Measurements from ENCODE around the gene NEO1.

Gene NEO1

DNA sequence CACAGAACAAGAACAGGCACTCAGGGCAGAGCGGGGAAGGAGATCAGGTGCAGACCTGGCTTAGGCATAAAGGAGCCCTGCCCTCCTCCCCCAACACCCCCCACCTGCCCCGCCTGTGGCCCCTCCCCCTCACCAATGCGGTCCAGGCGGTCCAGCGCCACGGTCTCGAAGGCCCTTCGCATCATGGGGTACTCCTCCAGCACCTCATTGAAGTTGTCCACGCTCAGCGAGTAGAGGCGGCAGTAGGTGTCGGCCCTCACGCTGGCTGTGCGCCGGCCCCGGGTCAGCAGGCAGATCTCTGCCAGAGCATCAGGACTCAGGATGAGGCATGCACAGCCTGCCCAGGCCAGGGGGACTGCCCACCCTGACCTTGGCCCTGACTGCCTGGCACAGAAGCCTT lies 271.7 kb downstream of the NEO1 start:
- DNase-seq (no peak), ATAC-seq (replicated peaks) (no peak)
- no peak overlapping the region for H3K27ac Mint-ChIP-seq
- H3K4me1 Mint-ChIP-seq = peaks cover 20 to 37% of the 10 kb centered on the region in 2 donors
- H3K27me3 Mint-ChIP-seq = peaks cover 19% of the 10 kb centered on the region in 2 donors
- H3K36me3 Mint-ChIP-seq = no peaks in the 10 kb centered on the region
- no peak overlapping the region for H3K4me3 Mint-ChIP-seq
- peaks cover 0 to 1% of the 10 kb centered on the region in 2 donors for H3K9me3 Mint-ChIP-seq

DNA sequence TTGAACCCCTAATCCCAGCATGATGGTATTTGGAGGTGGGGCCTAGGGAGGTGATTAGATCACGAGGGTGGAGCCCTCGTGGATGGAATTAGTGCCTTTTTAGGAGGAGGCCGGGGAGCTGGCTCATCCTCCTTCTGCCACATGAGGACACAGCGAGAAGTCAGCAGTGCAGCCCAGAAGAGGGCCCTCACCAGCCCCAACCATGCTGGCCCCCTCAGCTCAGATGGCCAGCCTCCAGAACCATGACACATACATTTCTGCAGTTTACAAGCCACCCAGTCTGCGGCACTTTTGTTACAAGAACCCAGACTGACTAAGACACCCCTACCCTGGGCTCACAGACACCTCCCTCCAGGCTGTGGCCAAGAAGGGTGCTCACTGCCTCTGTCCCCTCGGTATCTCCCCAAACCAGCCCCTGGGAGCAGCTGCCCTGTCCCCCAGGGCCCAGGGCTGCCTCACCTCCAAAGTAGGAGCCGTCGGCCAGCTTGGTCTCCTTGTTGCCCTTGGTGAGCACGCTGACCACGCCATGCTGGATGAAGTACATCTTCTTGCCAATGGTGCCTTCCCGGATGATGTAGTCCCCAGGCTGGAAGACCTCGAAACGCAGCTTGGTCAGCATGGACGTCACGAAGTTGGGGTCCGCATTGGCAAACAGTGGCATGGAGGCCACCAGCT lies 272.4 kb downstream of the NEO1 start:
- ATAC-seq (replicated peaks) (no peak), DNase-seq (no peak)
- H3K27ac Mint-ChIP-seq = no peak overlapping the region
- H3K9me3 Mint-ChIP-seq = peaks cover 0 to 1% of the 10 kb centered on the region in 2 donors
- no peak overlapping the region for H3K4me3 Mint-ChIP-seq
- no peaks in the 10 kb centered on the region for H3K36me3 Mint-ChIP-seq
- H3K27me3 Mint-ChIP-seq = peaks cover 19% of the 10 kb centered on the region in 2 donors
- peaks cover 15 to 30% of the 10 kb centered on the region in 2 donors for H3K4me1 Mint-ChIP-seq

DNA sequence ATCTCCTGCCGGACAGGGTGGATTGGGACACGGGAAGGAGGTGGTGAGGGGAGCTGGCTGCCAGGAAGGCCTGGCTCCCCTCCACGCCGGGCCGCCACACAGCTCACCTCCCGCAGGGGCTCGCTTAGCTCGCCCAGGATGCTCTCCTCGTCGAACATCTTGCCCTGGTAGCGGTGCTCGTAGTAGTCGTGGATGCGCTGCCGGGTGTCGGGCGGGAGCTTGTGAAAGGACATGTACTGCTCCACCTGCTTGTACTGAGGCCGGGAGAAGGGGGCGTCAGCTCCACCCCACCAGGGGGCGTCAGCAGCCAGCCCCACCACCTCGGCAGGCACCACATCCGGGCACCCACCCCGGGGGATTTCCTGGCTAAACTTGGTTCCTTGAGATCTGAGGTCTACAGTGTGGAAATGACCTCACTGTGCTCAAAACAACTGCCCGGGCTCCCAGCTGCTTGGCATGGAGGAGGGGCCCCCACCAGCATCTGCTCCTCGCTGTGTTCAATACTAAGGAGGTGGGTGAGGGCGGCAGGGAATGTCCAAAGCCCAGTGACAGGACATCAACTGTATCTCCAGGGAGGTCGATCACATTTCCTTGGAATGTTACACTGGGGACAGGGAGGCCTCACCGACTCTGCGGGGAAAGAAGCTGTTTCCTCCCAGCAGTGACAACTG lies 273.1 kb downstream of the NEO1 start:
- H3K9me3 Mint-ChIP-seq = peaks cover 0 to 1% of the 10 kb centered on the region in 2 donors
- no peaks in the 10 kb centered on the region for H3K36me3 Mint-ChIP-seq
- no peak overlapping the region for H3K4me3 Mint-ChIP-seq
- ATAC-seq (replicated peaks) (peak; percentile 60 to 61), DNase-seq (peak; percentile 15)
- peaks cover 10 to 23% of the 10 kb centered on the region in 2 donors for H3K4me1 Mint-ChIP-seq
- H3K27me3 Mint-ChIP-seq = peaks cover 19% of the 10 kb centered on the region in 2 donors
- peak overlapping the region; percentile 68 for H3K27ac Mint-ChIP-seq

GRCh38 chr15:73326157-73326556 lies 273.9 kb downstream of the NEO1 start:
- ATAC-seq (replicated peaks) (no peak), DNase-seq (no peak)
- H3K27me3 Mint-ChIP-seq = peaks cover 19% of the 10 kb centered on the region in 2 donors
- no peak overlapping the region for H3K27ac Mint-ChIP-seq
- no peaks in the 10 kb centered on the region for H3K36me3 Mint-ChIP-seq
- H3K4me1 Mint-ChIP-seq = peaks cover 10 to 21% of the 10 kb centered on the region in 2 donors
- peaks cover 0 to 1% of the 10 kb centered on the region in 2 donors for H3K9me3 Mint-ChIP-seq
- no peak overlapping the region for H3K4me3 Mint-ChIP-seq

DNA sequence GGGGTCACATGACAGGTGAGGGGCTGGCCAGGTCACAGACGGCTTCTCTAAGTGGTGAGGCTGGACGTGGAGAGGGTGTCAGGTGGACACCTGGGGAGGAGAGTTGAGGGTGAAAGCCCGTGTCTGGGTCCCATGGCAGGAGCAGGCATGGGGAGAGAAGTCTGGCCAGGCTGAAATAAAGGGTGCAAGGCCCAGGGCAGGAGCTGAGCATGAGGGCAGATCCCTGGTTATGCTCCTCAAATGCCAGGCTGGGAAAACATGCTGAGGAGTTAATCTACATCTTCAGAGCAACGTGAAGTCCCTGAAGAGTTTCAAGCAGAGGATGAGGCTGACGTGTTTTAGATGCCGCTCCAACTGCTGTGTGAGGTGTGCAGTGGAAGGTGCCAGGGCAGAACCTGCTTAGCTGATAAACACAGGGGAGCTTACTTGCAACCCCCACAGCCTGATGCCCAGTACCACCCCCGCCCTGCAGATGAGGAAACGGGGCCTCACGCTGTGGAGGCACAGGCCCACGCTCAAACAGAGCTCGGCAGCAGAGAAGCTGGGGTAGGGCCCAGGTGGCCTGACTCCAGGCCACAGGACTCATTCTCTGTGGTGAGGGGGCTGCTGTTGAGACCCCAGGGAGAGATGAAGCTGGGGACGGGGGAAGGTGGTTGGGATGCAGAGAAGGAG lies 276.0 kb downstream of the NEO1 start:
- H3K36me3 Mint-ChIP-seq = no peaks in the 10 kb centered on the region
- H3K27ac Mint-ChIP-seq = no peak overlapping the region
- no peak overlapping the region for H3K4me3 Mint-ChIP-seq
- ATAC-seq (replicated peaks) (no peak), DNase-seq (no peak)
- H3K9me3 Mint-ChIP-seq = peaks cover 0 to 1% of the 10 kb centered on the region in 2 donors
- H3K27me3 Mint-ChIP-seq = peaks cover 13 to 19% of the 10 kb centered on the region in 2 donors
- peaks cover 10 to 21% of the 10 kb centered on the region in 2 donors for H3K4me1 Mint-ChIP-seq

DNA sequence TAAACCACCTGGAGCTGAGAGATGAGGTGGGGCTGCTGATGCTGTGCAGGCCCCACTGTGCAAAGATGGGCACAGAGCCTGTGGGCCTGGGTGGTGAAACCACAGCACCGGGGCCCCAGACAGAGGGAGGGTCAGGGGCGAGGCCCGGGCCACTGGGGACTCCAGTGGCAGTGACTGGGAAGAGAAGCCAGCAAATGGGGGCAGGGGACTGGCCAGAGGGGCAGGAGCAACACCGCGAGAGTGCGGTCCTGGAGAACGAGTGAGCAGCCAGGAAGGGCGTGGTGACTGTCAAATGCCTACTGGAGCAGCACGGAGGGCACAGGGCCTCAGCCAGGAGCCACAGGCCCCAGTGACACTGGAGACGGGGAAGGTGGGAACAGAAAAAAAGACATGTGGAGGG lies 276.7 kb downstream of the NEO1 start:
- Mint-ChIP-seq H3K9me3 (no peaks in the 10 kb centered on the region), H3K27me3 (peaks cover 9 to 19% of the 10 kb centered on the region in 2 donors), H3K4me1 (peaks cover 10 to 21% of the 10 kb centered on the region in 2 donors), H3K4me3 (no peak overlapping the region), H3K36me3 (no peaks in the 10 kb centered on the region), H3K27ac (no peak overlapping the region)
- ATAC-seq (replicated peaks) (no peak), DNase-seq (no peak)

- Mint-ChIP-seq H3K36me3 (no peaks in the 10 kb centered on the region), H3K4me3 (no peak overlapping the region), H3K9me3 (no peaks in the 10 kb centered on the region), H3K27ac (no peak overlapping the region), H3K27me3 (peaks cover 9 to 19% of the 10 kb centered on the region in 2 donors), H3K4me1 (peaks cover 10 to 21% of the 10 kb centered on the region in 2 donors)
- DNase-seq = no peak
- no peak for ATAC-seq (replicated peaks)
These were observed 277.4 kb downstream of the NEO1 start for GRCh38 chr15:73329501-73330200.

DNA sequence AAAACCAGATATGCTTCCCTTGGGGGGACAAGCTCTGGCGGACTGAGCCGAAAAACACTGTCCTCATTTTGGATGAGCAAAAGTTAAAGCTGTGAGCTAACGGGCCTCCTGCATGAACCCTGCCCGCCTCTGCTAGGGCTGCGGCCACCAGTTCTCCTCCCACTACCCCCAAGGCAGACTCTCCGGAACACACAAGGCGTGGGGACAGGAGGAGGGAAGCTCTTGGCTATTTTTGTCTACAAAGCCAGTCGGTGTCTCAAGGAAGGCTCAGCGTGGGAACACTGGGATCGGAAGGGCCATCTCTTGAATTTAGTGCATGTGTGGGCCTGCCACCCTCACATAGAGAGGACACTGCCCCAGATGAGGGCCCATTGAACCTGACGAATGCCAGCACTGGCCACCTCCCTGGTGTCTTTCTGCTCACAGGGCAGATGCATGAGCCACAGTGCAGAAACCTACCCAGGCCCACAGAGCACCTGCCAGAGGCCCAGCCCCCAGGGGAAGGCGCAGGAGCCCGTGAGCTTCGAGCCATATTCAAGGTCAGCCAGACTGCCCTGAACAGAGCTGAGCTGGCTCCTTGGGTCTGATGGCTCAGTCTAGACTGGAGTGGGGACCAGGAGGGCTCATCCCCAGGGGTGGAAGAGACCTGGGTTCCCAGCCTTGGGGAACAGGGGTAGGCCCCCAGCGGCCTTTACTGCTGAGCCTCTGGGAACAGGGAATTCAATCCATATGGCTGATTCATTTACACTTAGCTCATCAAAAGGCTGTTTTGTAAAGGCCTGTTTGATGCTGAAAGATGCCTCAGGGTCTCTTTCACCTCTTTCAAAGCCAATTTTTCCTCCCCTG lies 278.2 kb downstream of the NEO1 start:
- H3K36me3 Mint-ChIP-seq = no peaks in the 10 kb centered on the region
- no peak overlapping the region for H3K27ac Mint-ChIP-seq
- ATAC-seq (replicated peaks) = no peak
- peaks cover 6 to 18% of the 10 kb centered on the region in 2 donors for H3K27me3 Mint-ChIP-seq
- H3K4me1 Mint-ChIP-seq = peaks cover 8 to 15% of the 10 kb centered on the region in 2 donors
- H3K4me3 Mint-ChIP-seq = no peak overlapping the region
- H3K9me3 Mint-ChIP-seq = no peaks in the 10 kb centered on the region
- no peak for DNase-seq

DNA sequence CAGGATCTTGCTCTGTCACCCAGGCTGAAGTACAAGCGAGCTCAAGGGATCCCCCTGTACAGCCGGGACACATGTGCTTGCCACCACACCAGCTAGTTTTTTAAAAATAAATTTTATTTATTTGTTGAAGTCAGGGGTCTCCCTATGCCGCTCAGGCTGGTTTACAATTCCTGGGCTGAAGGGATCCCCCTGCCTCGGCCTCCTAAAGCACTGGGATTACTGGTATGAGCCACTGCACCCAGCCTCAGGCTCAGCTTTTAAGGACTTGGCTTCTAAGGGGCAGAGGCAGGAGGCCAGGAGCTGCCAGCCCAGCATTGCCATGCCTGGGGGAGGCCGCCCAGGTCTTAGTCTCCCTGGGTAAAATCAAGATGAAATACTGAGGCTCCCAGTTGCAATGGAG lies 279.2 kb downstream of the NEO1 start:
- no peaks in the 10 kb centered on the region for H3K36me3 Mint-ChIP-seq
- H3K27ac Mint-ChIP-seq = no peak overlapping the region
- ATAC-seq (replicated peaks) (no peak), DNase-seq (no peak)
- H3K9me3 Mint-ChIP-seq = no peaks in the 10 kb centered on the region
- H3K4me3 Mint-ChIP-seq = no peak overlapping the region
- peaks cover 2 to 5% of the 10 kb centered on the region in 2 donors for H3K4me1 Mint-ChIP-seq
- H3K27me3 Mint-ChIP-seq = peaks cover 0 to 10% of the 10 kb centered on the region in 2 donors

DNA sequence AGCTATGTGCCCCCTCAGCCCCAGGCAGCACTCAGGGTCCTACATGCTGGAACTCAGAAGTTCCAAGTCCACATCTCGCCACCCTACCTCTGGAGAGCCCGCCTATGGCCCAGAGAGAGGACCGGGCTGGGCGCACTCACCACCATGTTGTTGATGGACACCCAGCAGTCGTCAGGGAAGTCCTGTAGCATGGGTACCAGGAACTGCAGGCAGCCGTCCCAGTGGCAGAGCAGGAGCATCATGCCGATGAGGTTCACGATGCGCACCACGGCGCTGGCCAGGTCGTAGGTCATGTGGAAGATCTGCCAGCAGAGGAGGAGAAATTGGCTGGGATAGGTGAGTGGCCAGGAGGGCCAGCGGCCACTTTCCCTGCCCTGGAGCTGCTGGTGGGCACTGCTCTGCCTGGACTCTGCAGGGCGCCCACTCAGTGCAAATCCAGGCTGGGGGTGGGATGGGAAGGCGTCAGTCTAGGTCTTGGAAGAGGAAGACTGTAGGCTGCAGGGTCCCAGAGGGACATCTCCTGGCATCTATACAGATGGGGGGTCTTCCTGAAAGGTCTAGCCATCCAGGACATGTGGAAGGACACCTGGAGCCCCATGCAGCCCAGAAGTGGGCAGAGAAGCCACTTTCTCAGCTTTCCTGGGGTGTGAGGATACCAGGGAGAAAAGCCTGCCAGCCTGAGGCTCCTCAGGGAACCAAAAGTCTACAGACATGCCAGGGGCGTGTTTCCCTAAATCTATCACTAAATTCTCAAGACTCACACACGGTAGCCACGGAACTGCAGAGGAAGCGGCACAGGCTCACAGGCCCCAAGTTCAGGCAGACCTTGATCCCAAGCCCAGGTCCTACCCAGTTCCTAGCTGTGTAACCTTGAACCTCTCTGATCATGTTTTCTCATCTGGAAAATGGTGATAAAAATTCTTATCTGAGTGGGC lies 280.0 kb downstream of the NEO1 start:
- no peak overlapping the region for H3K27ac Mint-ChIP-seq
- no peak for ATAC-seq (replicated peaks)

DNA sequence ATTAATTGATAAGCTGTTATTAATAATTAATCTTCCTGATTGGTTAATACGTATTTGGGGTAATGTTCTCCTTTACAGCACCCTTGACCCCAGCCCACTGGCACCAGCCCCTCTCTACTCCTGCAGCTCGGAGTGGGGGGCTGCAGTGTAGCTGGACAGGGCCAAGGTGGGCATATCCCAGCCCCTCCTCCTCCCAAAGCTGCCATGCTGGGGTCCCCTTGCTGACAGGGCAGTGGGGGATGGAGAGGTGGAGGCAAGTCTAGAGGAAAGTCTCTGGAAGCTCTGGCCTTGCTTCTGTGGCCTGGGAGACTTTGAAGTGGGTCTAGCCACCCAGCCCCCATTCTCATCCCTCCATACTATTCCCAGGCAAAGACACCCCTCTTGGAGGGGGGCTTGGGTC lies 280.7 kb downstream of the NEO1 start:
- Mint-ChIP-seq H3K9me3 (no peaks in the 10 kb centered on the region), H3K4me1 (peaks cover 2 to 5% of the 10 kb centered on the region in 2 donors), H3K27me3 (peaks cover 0 to 7% of the 10 kb centered on the region in 2 donors), H3K27ac (no peak overlapping the region), H3K36me3 (no peaks in the 10 kb centered on the region), H3K4me3 (no peak overlapping the region)
- DNase-seq = no peak
- no peak for ATAC-seq (replicated peaks)

More for the DNA sequence above, 280.0 kb downstream of the NEO1 start:
- no peak for DNase-seq
- Mint-ChIP-seq H3K27me3 (peaks cover 0 to 9% of the 10 kb centered on the region in 2 donors), H3K4me1 (peaks cover 2 to 5% of the 10 kb centered on the region in 2 donors), H3K9me3 (no peaks in the 10 kb centered on the region), H3K4me3 (no peak overlapping the region), H3K36me3 (no peaks in the 10 kb centered on the region)

DNA sequence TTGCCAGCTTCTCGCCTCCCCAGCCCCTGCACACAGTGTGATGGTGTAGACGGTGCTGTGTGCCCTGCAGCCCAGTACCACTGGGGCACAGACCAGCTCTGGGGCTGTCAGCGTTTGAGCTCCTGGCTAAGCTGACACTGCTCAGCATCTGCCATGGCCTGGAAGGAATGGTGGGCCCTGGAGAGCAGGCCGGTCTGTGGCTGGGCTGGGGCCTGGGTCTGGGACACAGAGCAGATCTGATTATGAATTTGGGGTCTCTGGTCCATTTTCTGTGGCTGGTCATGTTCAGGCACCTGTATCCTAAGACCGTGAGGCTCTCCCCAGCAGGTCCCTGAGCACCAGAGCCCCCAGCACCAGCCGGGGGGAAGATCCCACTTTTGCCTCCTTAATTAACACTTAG lies 281.8 kb downstream of the NEO1 start:
- no peaks in the 10 kb centered on the region for H3K4me1 Mint-ChIP-seq
- H3K27me3 Mint-ChIP-seq = no peaks in the 10 kb centered on the region
- DNase-seq (no peak), ATAC-seq (replicated peaks) (no peak)
- no peaks in the 10 kb centered on the region for H3K36me3 Mint-ChIP-seq
- no peak overlapping the region for H3K4me3 Mint-ChIP-seq
- H3K9me3 Mint-ChIP-seq = no peaks in the 10 kb centered on the region
- no peak overlapping the region for H3K27ac Mint-ChIP-seq

DNA sequence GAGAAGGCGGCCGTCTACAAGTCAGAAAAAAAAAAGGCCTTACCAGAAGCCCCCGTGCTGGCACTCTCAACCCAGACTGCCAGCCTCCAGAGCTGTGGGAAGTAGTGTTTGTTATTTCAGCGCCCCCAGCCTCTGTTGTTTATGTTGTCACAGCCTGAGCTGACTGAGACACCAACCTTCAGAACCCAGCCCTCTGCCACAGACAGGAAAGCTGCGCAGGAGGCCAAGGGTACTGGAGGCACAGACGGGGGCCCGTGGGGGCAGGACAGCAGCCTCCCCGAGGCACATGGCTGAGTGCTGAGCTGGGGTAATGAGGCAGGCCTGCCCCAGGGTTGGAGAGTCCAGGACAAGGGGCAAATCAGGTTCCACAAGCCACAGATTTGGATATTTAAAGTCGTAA lies 282.8 kb downstream of the NEO1 start:
- DNase-seq (no peak), ATAC-seq (replicated peaks) (no peak)
- H3K27ac Mint-ChIP-seq = no peak overlapping the region
- no peaks in the 10 kb centered on the region for H3K9me3 Mint-ChIP-seq
- no peak overlapping the region for H3K4me3 Mint-ChIP-seq
- H3K4me1 Mint-ChIP-seq = no peaks in the 10 kb centered on the region
- H3K36me3 Mint-ChIP-seq = no peaks in the 10 kb centered on the region
- H3K27me3 Mint-ChIP-seq = no peaks in the 10 kb centered on the region

Data from stimulated activated naive B cell treated with anti-CD40 and anti-IgM and Interleukin-4, amounts not matched to agents 10 μg/mL and 1 μg/mL and 100 μg/mL, for 72 hours (primary cell).